HCT116 (cell line): Measurements from ENCODE around the gene CACNA2D2. TPM values are rescaled to one million over a fixed set of nuclear protein-coding genes. Genes with fewer than 3 reads are reported as not detected.

Experiments
- ATAC-seq: fragments of 200-7000 bp; cut with Tn5 transposase; 2 replicates; pipeline ENCODE4 v1.9.1; 2020; ENCODE audit warnings: mild to moderate bottlenecking, moderate library complexity
- BruUV-seq: library from RNA; stranded (reverse); fragments of 400-500 nt; replicated peaks from 2 replicates; lab custom pipeline; 2021; lab: Mats Ljungman, UMichigan
- CTCF ChIA-PET: fragments of 300-600 bp; sonication (Branson Sonifier 250); formaldehyde crosslinking; loops from one replicate; lab custom pipeline; 2021; ENCODE audit warnings: antibody characterized with exemption; lab: Charles Lee
- POLR2A ChIA-PET: fragments of 300-600, 350-600 bp; sonication (Branson Sonifier 250); formaldehyde crosslinking; loops from one replicate; lab custom pipeline; 2021; ENCODE audit warnings: antibody characterized with exemption; lab: Charles Lee
- RAD21 ChIA-PET, 2 experiments: fragments of 300-600 bp; sonication (Branson Sonifier 250); formaldehyde crosslinking; loops; one replicate each; lab custom pipeline; 2023; ENCODE audit warnings: low total read pairs in 2 of 2; ENCODE audit not compliant: uncharacterized antibody in 2 of 2, unreplicated experiment in 2 of 2, low non-redundant PET in 1 of 2; lab: Charles Lee
- DNase-seq: peaks from one replicate; pipeline ENCODE4 v3.0.0-alpha.2; 2010; ENCODE audit warnings: low read depth, low spot score
- H2AFZ ChIP-seq: fragments of 200-600 bp; shearing (Covaris generic), sonication (generic); 2 replicates; pipeline ENCODE4 v1.6.1; 2017; ENCODE audit warnings: low read depth, mixed run types, mixed read lengths, antibody characterized with exemption, low read length; ENCODE audit not compliant: poor library complexity, severe bottlenecking
- H3K27ac ChIP-seq: 2 replicates; pipeline ENCODE4 v1.5.1; 2012; ENCODE audit warnings: low read depth, low read length
- H3K27me3 ChIP-seq: fragments of 200-600 bp; sonication (generic); 2 replicates; pipeline ENCODE4 v1.6.1; 2016; ENCODE audit warnings: mixed run types, low read length, mixed read lengths; ENCODE audit not compliant: insufficient read depth
- H3K36me3 ChIP-seq, 2 experiments: fragments of 200-500 bp in 1 of 2; fragments of 200-600 bp in 1 of 2; sonication (Bioruptor generic) in 1 of 2; sonication (generic) in 1 of 2; 2 replicates each; pipeline versions ENCODE4 v1.5.1 to v1.6.1; 2014 to 2016; ENCODE audit warnings: low read length in 2 of 2, inconsistent platforms in 1 of 2, mixed read lengths in 1 of 2, mixed run types in 1 of 2; ENCODE audit not compliant: insufficient read depth in 2 of 2, control insufficient read depth in 1 of 2
- H3K4me1 ChIP-seq, 2 experiments: fragments of 200-600 bp in 1 of 2; sonication (generic) in 1 of 2; 2 replicates each; pipeline versions ENCODE4 v1.5.1 to v1.6.1; 2012 to 2017; ENCODE audit warnings: low read length in 2 of 2, inconsistent platforms in 1 of 2, mild to moderate bottlenecking in 1 of 2, mixed read lengths in 1 of 2, mixed run types in 1 of 2, moderate library complexity in 1 of 2; ENCODE audit not compliant: insufficient read depth in 2 of 2, control insufficient read depth in 1 of 2
- H3K4me2 ChIP-seq: fragments of 200-600 bp; sonication (generic); 2 replicates; pipeline ENCODE4 v1.6.1; 2017; ENCODE audit warnings: mixed run types, low read length, mixed read lengths
- H3K4me3 ChIP-seq, 2 experiments: fragments of 200-600 bp in 1 of 2; sonication (generic) in 1 of 2; replicated peaks in 1 of 2; 2 replicates each; pipeline ENCODE4 v1.5.1; 2011 to 2016; ENCODE audit warnings: low read length in 2 of 2, control low read depth in 1 of 2, low read depth in 1 of 2, mild to moderate bottlenecking in 1 of 2, mixed read lengths in 1 of 2, mixed run types in 1 of 2
- H3K79me2 ChIP-seq: fragments of 200-600 bp; sonication (generic); 2 replicates; pipeline ENCODE4 v1.6.1; 2017; ENCODE audit warnings: mild to moderate bottlenecking, mixed run types, low read length, moderate library complexity, mixed read lengths; ENCODE audit not compliant: insufficient read depth
- H3K9ac ChIP-seq: fragments of 200-600 bp; sonication (generic); 2 replicates; pipeline ENCODE4 v1.6.1; 2016; ENCODE audit warnings: low read length, mixed read lengths
- H3K9me2 ChIP-seq: fragments of 200-600 bp; sonication (generic), shearing (Covaris generic); 2 replicates; pipeline ENCODE4 v1.6.1; 2017; ENCODE audit warnings: mixed run types, mild to moderate bottlenecking, moderate library complexity; ENCODE audit not compliant: insufficient read depth
- H3K9me3 ChIP-seq, 2 experiments: fragments of 200-500 bp in 1 of 2; fragments of 200-600 bp in 1 of 2; sonication (Bioruptor generic) in 1 of 2; sonication (generic) in 1 of 2; 2 replicates each; pipeline ENCODE4 v1.6.1; 2014 to 2017; ENCODE audit warnings: low read length in 2 of 2, mixed read lengths in 2 of 2, inconsistent platforms in 1 of 2, low read depth in 1 of 2, mild to moderate bottlenecking in 1 of 2, mixed run types in 1 of 2, moderate library complexity in 1 of 2; ENCODE audit not compliant: control insufficient read depth in 1 of 2, insufficient read depth in 1 of 2
- H4K20me1 ChIP-seq: fragments of 200-600 bp; sonication (generic), shearing (Covaris generic); 2 replicates; pipeline ENCODE4 v1.6.1; 2017; ENCODE audit warnings: mixed run types, mild to moderate bottlenecking, moderate library complexity; ENCODE audit not compliant: insufficient read depth
- CBX3 ChIP-seq: IDR thresholded peaks from 2 replicates; pipeline ENCODE4 v1.6.1; 2012; ENCODE audit warnings: low read depth
- CEBPB ChIP-seq: IDR thresholded peaks from 2 replicates; pipeline ENCODE4 v1.6.1; 2012; ENCODE audit warnings: low read depth
- EGR1 ChIP-seq: IDR thresholded peaks from 2 replicates; pipeline ENCODE4 v1.6.1; 2012; ENCODE audit warnings: low read depth
- EZH2 ChIP-seq: fragments of 200-600 bp; sonication (generic); IDR thresholded peaks from 2 replicates; pipeline ENCODE4 v1.6.1; 2017; ENCODE audit warnings: antibody characterized with exemption, mixed run types
- EZH2phosphoT487 ChIP-seq: fragments of 200-600 bp; IDR thresholded peaks from 2 replicates; pipeline ENCODE4 v1.6.1; 2018; ENCODE audit warnings: antibody characterized with exemption, borderline replicate concordance
- FOSL1 ChIP-seq: IDR thresholded peaks from 2 replicates; pipeline ENCODE4 v1.6.1; 2012; ENCODE audit warnings: low read depth
- JUND ChIP-seq: IDR thresholded peaks from 2 replicates; pipeline ENCODE4 v1.6.1; 2012
- POLR2A ChIP-seq: IDR thresholded peaks from 2 replicates; pipeline ENCODE4 v1.7.0; 2011; ENCODE audit warnings: borderline replicate concordance; ENCODE audit not compliant: insufficient read depth, insufficient read length; ENCODE audit errors: extremely low read depth
- RAD21 ChIP-seq: IDR thresholded peaks from 2 replicates; pipeline ENCODE4 v1.6.1; 2012; ENCODE audit warnings: low read depth, mild to moderate bottlenecking
- SIN3A ChIP-seq: IDR thresholded peaks from 2 replicates; pipeline ENCODE4 v1.6.1; 2012; ENCODE audit warnings: low read depth
- SP1 ChIP-seq: IDR thresholded peaks from 2 replicates; pipeline ENCODE4 v1.6.1; 2012; ENCODE audit warnings: low read depth
- SRF ChIP-seq: IDR thresholded peaks from 2 replicates; pipeline ENCODE4 v1.6.1; 2012; ENCODE audit warnings: low read depth
- TCF7L2 ChIP-seq: IDR thresholded peaks from 2 replicates; pipeline ENCODE4 v1.7.0; 2011; ENCODE audit warnings: borderline replicate concordance, inconsistent platforms; ENCODE audit not compliant: insufficient read depth, insufficient read length; ENCODE audit errors: extremely low read depth
- YY1 ChIP-seq: IDR thresholded peaks from 2 replicates; pipeline ENCODE4 v1.6.1; 2011; ENCODE audit warnings: low read length, low read depth, moderate library complexity, mild to moderate bottlenecking; ENCODE audit not compliant: insufficient replicate concordance; ENCODE audit errors: extremely low read depth
- ZFX ChIP-seq: fragments of 450-650 bp; IDR thresholded peaks from 2 replicates; pipeline ENCODE4 v1.6.1; 2017
- ZNF274 ChIP-seq: fragments of 200-500 bp; sonication (Bioruptor generic); IDR thresholded peaks from 2 replicates; pipeline ENCODE4 v1.6.1; 2014; ENCODE audit warnings: mild to moderate bottlenecking, low read depth, low read length, inconsistent platforms
- intact Hi-C: fragments of 100-400 bp; cut with micrococcal nuclease; formaldehyde crosslinking; loops from 2 replicates; pipeline ENCODE4 v1.10.0; 2022
- total RNA-seq: library from RNA; stranded (reverse); gene quantifications from one replicate; pipeline ENCODE4 v1.2.1, GENCODE V29; 2021; ENCODE audit not compliant: unreplicated experiment
- TF ChIP-seq, protein P1 (sequence below): IDR thresholded peaks from 2 replicates; pipeline ENCODE4 v1.6.1; 2012
- TF ChIP-seq, protein P2 (sequence below): IDR thresholded peaks from 2 replicates; pipeline ENCODE4 v1.6.1; 2012; ENCODE audit warnings: low read depth
- TF ChIP-seq, protein P3 (sequence below): IDR thresholded peaks from 2 replicates; pipeline ENCODE4 v1.6.1; 2011; ENCODE audit warnings: mild to moderate bottlenecking, low read length, moderate library complexity; ENCODE audit not compliant: insufficient replicate concordance; ENCODE audit errors: extremely low read depth

Gene CACNA2D2
- total RNA-seq, 1 experiment from 2014 or later = 10.2 TPM

DNA sequence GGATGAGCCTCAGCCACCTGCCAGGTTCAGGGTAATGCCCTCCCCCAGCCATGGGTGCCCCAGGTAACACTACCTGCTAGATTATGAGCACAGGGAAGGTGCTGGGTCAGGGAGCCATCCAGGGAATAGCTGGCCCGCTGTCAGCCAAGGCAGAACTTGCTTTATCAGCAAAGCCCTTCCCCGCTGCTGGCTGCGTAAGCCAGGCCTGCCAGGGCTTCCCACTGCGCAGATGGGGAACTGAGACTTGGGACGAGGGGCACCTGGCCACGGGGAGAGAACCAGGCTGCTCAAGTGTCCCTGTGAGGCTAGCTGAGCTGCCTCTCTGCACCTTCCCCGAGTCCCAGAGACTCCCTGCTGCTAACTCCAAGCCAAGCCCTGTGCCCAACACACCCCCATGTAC lies 45.4 kb downstream of the CACNA2D2 start:
- ChIA-PET POLR2A (no interaction called here), CTCF (no interaction called here), RAD21 (no interaction called here)
- no peak overlapping the region for H3K4me3 ChIP-seq
- no peaks in the 10 kb centered on the region for H3K27me3 ChIP-seq
- no peak overlapping the region for H3K27ac ChIP-seq
- H3K9me3 ChIP-seq = no peaks in the 10 kb centered on the region
- H4K20me1 ChIP-seq = no peaks in the 10 kb centered on the region
- no peak overlapping the region for H3K9ac ChIP-seq
- ATAC-seq = no peak
- no peaks in the 10 kb centered on the region for H3K9me2 ChIP-seq
- no TSS peak for BruUV-seq
- intact Hi-C loops = no loop called here
- H3K36me3 ChIP-seq = no peaks in the 10 kb centered on the region
- H3K79me2 ChIP-seq = no peaks in the 10 kb centered on the region
- no peaks in the 10 kb centered on the region for H3K4me1 ChIP-seq
- no peak overlapping the region for H3K4me2 ChIP-seq
- H2AFZ ChIP-seq = no peak overlapping the region
- DNase-seq = no peak
- TF ChIP-seq JUND = no peak
- TF ChIP-seq EGR1 = no peak
- TF ChIP-seq RAD21 = no peak
- TF ChIP-seq EZH2phosphoT487 = no peak
- TF ChIP-seq CBX3 = no peak
- TF ChIP-seq SRF = no peak
- no peak for TF ChIP-seq POLR2A
- TF ChIP-seq EZH2 = no peak
- no peak for TF ChIP-seq CEBPB
- TF ChIP-seq ZNF274 = no peak
- TF ChIP-seq SIN3A = no peak
- TF ChIP-seq YY1 = no peak
- TF ChIP-seq TCF7L2 = no peak
- TF ChIP-seq SP1 = no peak
- TF ChIP-seq, protein P1, sequence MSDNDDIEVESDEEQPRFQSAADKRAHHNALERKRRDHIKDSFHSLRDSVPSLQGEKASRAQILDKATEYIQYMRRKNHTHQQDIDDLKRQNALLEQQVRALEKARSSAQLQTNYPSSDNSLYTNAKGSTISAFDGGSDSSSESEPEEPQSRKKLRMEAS = no peak
- TF ChIP-seq, protein P2, sequence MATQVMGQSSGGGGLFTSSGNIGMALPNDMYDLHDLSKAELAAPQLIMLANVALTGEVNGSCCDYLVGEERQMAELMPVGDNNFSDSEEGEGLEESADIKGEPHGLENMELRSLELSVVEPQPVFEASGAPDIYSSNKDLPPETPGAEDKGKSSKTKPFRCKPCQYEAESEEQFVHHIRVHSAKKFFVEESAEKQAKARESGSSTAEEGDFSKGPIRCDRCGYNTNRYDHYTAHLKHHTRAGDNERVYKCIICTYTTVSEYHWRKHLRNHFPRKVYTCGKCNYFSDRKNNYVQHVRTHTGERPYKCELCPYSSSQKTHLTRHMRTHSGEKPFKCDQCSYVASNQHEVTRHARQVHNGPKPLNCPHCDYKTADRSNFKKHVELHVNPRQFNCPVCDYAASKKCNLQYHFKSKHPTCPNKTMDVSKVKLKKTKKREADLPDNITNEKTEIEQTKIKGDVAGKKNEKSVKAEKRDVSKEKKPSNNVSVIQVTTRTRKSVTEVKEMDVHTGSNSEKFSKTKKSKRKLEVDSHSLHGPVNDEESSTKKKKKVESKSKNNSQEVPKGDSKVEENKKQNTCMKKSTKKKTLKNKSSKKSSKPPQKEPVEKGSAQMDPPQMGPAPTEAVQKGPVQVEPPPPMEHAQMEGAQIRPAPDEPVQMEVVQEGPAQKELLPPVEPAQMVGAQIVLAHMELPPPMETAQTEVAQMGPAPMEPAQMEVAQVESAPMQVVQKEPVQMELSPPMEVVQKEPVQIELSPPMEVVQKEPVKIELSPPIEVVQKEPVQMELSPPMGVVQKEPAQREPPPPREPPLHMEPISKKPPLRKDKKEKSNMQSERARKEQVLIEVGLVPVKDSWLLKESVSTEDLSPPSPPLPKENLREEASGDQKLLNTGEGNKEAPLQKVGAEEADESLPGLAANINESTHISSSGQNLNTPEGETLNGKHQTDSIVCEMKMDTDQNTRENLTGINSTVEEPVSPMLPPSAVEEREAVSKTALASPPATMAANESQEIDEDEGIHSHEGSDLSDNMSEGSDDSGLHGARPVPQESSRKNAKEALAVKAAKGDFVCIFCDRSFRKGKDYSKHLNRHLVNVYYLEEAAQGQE = no peak
- no peak for TF ChIP-seq FOSL1
- TF ChIP-seq, protein P3, sequence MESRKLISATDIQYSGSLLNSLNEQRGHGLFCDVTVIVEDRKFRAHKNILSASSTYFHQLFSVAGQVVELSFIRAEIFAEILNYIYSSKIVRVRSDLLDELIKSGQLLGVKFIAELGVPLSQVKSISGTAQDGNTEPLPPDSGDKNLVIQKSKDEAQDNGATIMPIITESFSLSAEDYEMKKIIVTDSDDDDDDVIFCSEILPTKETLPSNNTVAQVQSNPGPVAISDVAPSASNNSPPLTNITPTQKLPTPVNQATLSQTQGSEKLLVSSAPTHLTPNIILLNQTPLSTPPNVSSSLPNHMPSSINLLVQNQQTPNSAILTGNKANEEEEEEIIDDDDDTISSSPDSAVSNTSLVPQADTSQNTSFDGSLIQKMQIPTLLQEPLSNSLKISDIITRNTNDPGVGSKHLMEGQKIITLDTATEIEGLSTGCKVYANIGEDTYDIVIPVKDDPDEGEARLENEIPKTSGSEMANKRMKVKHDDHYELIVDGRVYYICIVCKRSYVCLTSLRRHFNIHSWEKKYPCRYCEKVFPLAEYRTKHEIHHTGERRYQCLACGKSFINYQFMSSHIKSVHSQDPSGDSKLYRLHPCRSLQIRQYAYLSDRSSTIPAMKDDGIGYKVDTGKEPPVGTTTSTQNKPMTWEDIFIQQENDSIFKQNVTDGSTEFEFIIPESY = no peak
- TF ChIP-seq ZFX = no peak
- TF ChIP-seq, all 23 proteins: peak for 0
